Esophagus muscularis mucosa (tissue), 4 donors: ENCODE data around the gene ITPA. TPM values are rescaled to one million over a fixed set of nuclear protein-coding genes. Genes with fewer than 3 reads are reported as not detected.

Experiments used
- DNase-seq: peaks from one replicate; pipeline ENCODE4 v3.0.0-alpha.2; 2017; ENCODE audit errors: extremely low spot score
- H3K27ac ChIP-seq, 4 donors: fragments of 200-600 bp; sonication (generic); replicated peaks in 1 of 4; 1 replicate in 3 of 4; 2 replicates in 1 of 4; pipeline ENCODE4 v1.5.1; 2016 to 2019; ENCODE audit warnings: mild to moderate bottlenecking in 1 of 4
- H3K27me3 ChIP-seq, 4 donors: fragments of 200-600 bp; sonication (generic); one replicate each; pipeline versions ENCODE4 v1.5.1 to v1.6.0; 2016 to 2019
- H3K36me3 ChIP-seq, 4 donors: fragments of 200-600 bp; sonication (generic); one replicate each; pipeline ENCODE4 v1.5.1; 2016 to 2019
- H3K4me1 ChIP-seq, 4 donors: fragments of 200-600 bp; sonication (generic); one replicate each; pipeline ENCODE4 v1.5.1; 2016 to 2019
- H3K4me3 ChIP-seq, 4 donors: fragments of 200-600 bp; sonication (generic); 1 replicate in 2 of 4; 2 replicates in 2 of 4; pipeline ENCODE4 v1.5.1; 2016 to 2019; ENCODE audit warnings: mild to moderate bottlenecking in 4 of 4, moderate library complexity in 1 of 4
- H3K9me3 ChIP-seq, 4 donors: fragments of 200-600 bp; sonication (generic); 1 replicate in 3 of 4; 2 replicates in 1 of 4; pipeline ENCODE4 v1.5.1; 2016 to 2019
- CTCF ChIP-seq, 3 experiments: fragments of 200-600 bp in 2 of 3; fragments of 450-650 bp in 1 of 3; sonication (generic) in 2 of 3; IDR thresholded peaks; one replicate each; pipeline ENCODE4 v1.5.1; 2017 to 2019; ENCODE audit warnings: antibody characterized with exemption in 3 of 3, mild to moderate bottlenecking in 2 of 3, moderate library complexity in 1 of 3
- EP300 ChIP-seq: sonication (generic); formaldehyde crosslinking; IDR thresholded peaks from one replicate; pipeline ENCODE4 v1.6.1; 2017; ENCODE audit warnings: antibody characterized with exemption
- POLR2A ChIP-seq: fragments of 450-650 bp; IDR thresholded peaks from one replicate; pipeline ENCODE4 v1.6.1; 2017; ENCODE audit warnings: antibody characterized with exemption, moderate library complexity, mild to moderate bottlenecking, low read depth
- POLR2AphosphoS5 ChIP-seq, 2 donors: sonication (generic); formaldehyde crosslinking; IDR thresholded peaks; one replicate each; pipeline ENCODE4 v1.6.1; 2017; ENCODE audit warnings: antibody characterized with exemption in 2 of 2
- WGBS: methylation state at CpG from one replicate; pipeline ENCODE4 v1.1.5; 2018; 5-methylcytosine and 5-hydroxymethylcytosine counted together
- intact Hi-C: fragments of 100-400 bp; cut with DNase I; formaldehyde crosslinking; loops from one replicate; pipeline ENCODE4 v1.15.1; 2023
- total RNA-seq, 4 donors: library from RNA; depleted of rRNA; stranded (reverse); fragments of >200 nt; gene quantifications; one replicate each; pipeline versions ENCODE4 v1.1.0 to v1.2.1, GENCODE V29; 2016

ITPA gene
- total RNA-seq, 4 donors from 2014 or later, result 18.7 to 30.0 (median 27.8) TPM

GRCh38 chr20:3188823-3189413 lies 20.4 kb upstream of the ITPA start:
- no peaks in the 10 kb centered on the region for H3K4me1 ChIP-seq
- no peaks in the 10 kb centered on the region for H3K9me3 ChIP-seq
- WGBS, result 82% methylated on average over 3 of the region's 3 CpGs
- no peaks in the 10 kb centered on the region for H3K27me3 ChIP-seq
- DNase-seq, result no peak
- H3K27ac ChIP-seq, result no peak overlapping the region
- TF ChIP-seq CTCF (IDR thresholded peaks at IDR 0.05) (no peak), POLR2A (no peak), EP300 (no peak), POLR2AphosphoS5 (IDR thresholded peaks at IDR 0.05) (no peak)
- intact Hi-C loops, result no loop called here
- peaks cover 39 to 63% (median 52%) of the 10 kb centered on the region in 4 donors for H3K36me3 ChIP-seq
- H3K4me3 ChIP-seq, result no peak overlapping the region

- intact Hi-C loops, result no loop called here
- H3K36me3 ChIP-seq, result peaks cover 46 to 71% (median 58%) of the 10 kb centered on the region in 4 donors
- WGBS, result 78% methylated on average over 4 of the region's 4 CpGs
These were observed 19.7 kb upstream of the ITPA start for GRCh38 chr20:3189561-3190131.

GRCh38 chr20:3190681-3191111 lies 18.6 kb upstream of the ITPA start:
- TF ChIP-seq EP300, result no peak
- TF ChIP-seq CTCF (IDR thresholded peaks at IDR 0.05), result no peak
- no peak for TF ChIP-seq POLR2A
- TF ChIP-seq POLR2AphosphoS5 (IDR thresholded peaks at IDR 0.05), result no peak
- Histone ChIP-seq H3K27ac (no peak overlapping the region), H3K4me3 (no peak overlapping the region), H3K36me3 (peaks cover 53 to 81% (median 68%) of the 10 kb centered on the region in 4 donors), H3K27me3 (no peaks in the 10 kb centered on the region), H3K9me3 (no peaks in the 10 kb centered on the region), H3K4me1 (no peaks in the 10 kb centered on the region)
- DNase-seq, result no peak
- intact Hi-C loops, result no loop called here
- 88% methylated on average over 14 of the region's 14 CpGs for WGBS

More at GRCh38 chr20:3189561-3190131, 19.7 kb upstream of the ITPA start:
- TF ChIP-seq POLR2AphosphoS5 (IDR thresholded peaks at IDR 0.05) (no peak), POLR2A (no peak), CTCF (IDR thresholded peaks at IDR 0.05) (no peak), EP300 (no peak)
- no peaks in the 10 kb centered on the region for H3K27me3 ChIP-seq
- no peak overlapping the region for H3K27ac ChIP-seq
- no peaks in the 10 kb centered on the region for H3K4me1 ChIP-seq
- H3K4me3 ChIP-seq, result no peak overlapping the region
- no peaks in the 10 kb centered on the region for H3K9me3 ChIP-seq
- no peak for DNase-seq

GRCh38 chr20:3192226-3193015 lies 16.9 kb upstream of the ITPA start:
- Histone ChIP-seq H3K36me3 (peaks cover 60 to 98% (median 83%) of the 10 kb centered on the region in 4 donors), H3K9me3 (no peaks in the 10 kb centered on the region), H3K27me3 (no peaks in the 10 kb centered on the region), H3K4me1 (no peaks in the 10 kb centered on the region), H3K27ac (no peak overlapping the region), H3K4me3 (no peak overlapping the region)
- no peak for DNase-seq
- TF ChIP-seq POLR2AphosphoS5 (IDR thresholded peaks at IDR 0.05) (no peak), CTCF (IDR thresholded peaks at IDR 0.05) (no peak), POLR2A (no peak), EP300 (no peak)
- intact Hi-C loops, result no loop called here
- 95% methylated on average over 18 of the region's 18 CpGs for WGBS
